Mucosa of stomach (tissue), 1 donor: ENCODE results near the gene TEX2.
"Not testable (repeated sequence)": the region's sequence is repeated elsewhere in the genome, so short reads cannot be mapped to it uniquely, and the experiment has no call there.

ENCODE experiments used
- H3K27me3 ChIP-seq: one replicate; pipeline ENCODE4 v1.7.0; 2013; ENCODE audit warnings: mild to moderate bottlenecking, low read length; ENCODE audit not compliant: control insufficient read depth, insufficient read depth
- H3K36me3 ChIP-seq: one replicate; pipeline ENCODE4 v1.7.0; 2013; ENCODE audit warnings: low read length; ENCODE audit not compliant: control insufficient read depth, insufficient read depth
- H3K4me1 ChIP-seq: one replicate; pipeline ENCODE4 v1.7.0; 2013; ENCODE audit warnings: mild to moderate bottlenecking, low read length; ENCODE audit not compliant: control insufficient read depth, insufficient read depth
- H3K4me3 ChIP-seq: one replicate; pipeline ENCODE4 v1.7.0; 2013; ENCODE audit warnings: low read length
- H3K9ac ChIP-seq: one replicate; pipeline ENCODE4 v1.7.0; 2013; ENCODE audit warnings: mild to moderate bottlenecking, low read length, moderate library complexity
- H3K9me3 ChIP-seq: one replicate; pipeline ENCODE4 v1.7.0; 2013; ENCODE audit warnings: mild to moderate bottlenecking, low read length, moderate library complexity; ENCODE audit not compliant: control insufficient read depth
- donor health status: Pancreatic carcinoma.

TEX2 gene

GRCh38 chr17:64170286-64170685 is 92.8 kb downstream of the TEX2 start:
- H3K4me3 ChIP-seq, result no peak overlapping the region
- no peaks in the 10 kb centered on the region for H3K9me3 ChIP-seq
- no peak overlapping the region for H3K9ac ChIP-seq
- no peaks in the 10 kb centered on the region for H3K27me3 ChIP-seq
- H3K36me3 ChIP-seq, result no peaks in the 10 kb centered on the region
- H3K4me1 ChIP-seq, result peaks cover 5% of the 10 kb centered on the region

- not testable (repeated sequence) for H3K27me3 ChIP-seq, H3K4me3 ChIP-seq, H3K36me3 ChIP-seq, H3K9ac ChIP-seq, H3K9me3 ChIP-seq
- peaks cover 19% of the 10 kb centered on the region for H3K4me1 ChIP-seq
These were observed 95.4 kb downstream of the TEX2 start for GRCh38 chr17:64167666-64168065.

- Histone ChIP-seq H3K4me3 (no peak overlapping the region), H3K27me3 (no peaks in the 10 kb centered on the region), H3K4me1 (peaks cover 20% of the 10 kb centered on the region), H3K36me3 (no peaks in the 10 kb centered on the region), H3K9me3 (no peaks in the 10 kb centered on the region), H3K9ac (no peak overlapping the region)
These were observed 96.2 kb downstream of the TEX2 start for GRCh38 chr17:64166876-64167275.

- Histone ChIP-seq H3K4me1 (peaks cover 23% of the 10 kb centered on the region), H3K36me3 (no peaks in the 10 kb centered on the region), H3K9me3 (no peaks in the 10 kb centered on the region), H3K4me3 (no peak overlapping the region), H3K27me3 (no peaks in the 10 kb centered on the region), H3K9ac (no peak overlapping the region)
These were observed 97.7 kb downstream of the TEX2 start for GRCh38 chr17:64165347-64165746.

- no peak overlapping the region for H3K4me3 ChIP-seq
- no peaks in the 10 kb centered on the region for H3K9me3 ChIP-seq
- H3K9ac ChIP-seq, result no peak overlapping the region
- peaks cover 23% of the 10 kb centered on the region for H3K4me1 ChIP-seq
- no peaks in the 10 kb centered on the region for H3K36me3 ChIP-seq
- no peaks in the 10 kb centered on the region for H3K27me3 ChIP-seq
These were observed 98.3 kb downstream of the TEX2 start for GRCh38 chr17:64164596-64165285.

- Histone ChIP-seq H3K4me3 (no peak overlapping the region), H3K4me1 (peaks cover 23% of the 10 kb centered on the region), H3K9me3 (no peaks in the 10 kb centered on the region), H3K9ac (no peak overlapping the region), H3K36me3 (no peaks in the 10 kb centered on the region), H3K27me3 (no peaks in the 10 kb centered on the region)
These were observed 99.6 kb downstream of the TEX2 start for GRCh38 chr17:64163468-64163867.

GRCh38 chr17:64162554-64162953 is 100.5 kb downstream of the TEX2 start:
- H3K4me1 ChIP-seq, result peaks cover 23% of the 10 kb centered on the region
- H3K9ac ChIP-seq, result no peak overlapping the region
- H3K36me3 ChIP-seq, result no peaks in the 10 kb centered on the region
- H3K9me3 ChIP-seq, result no peaks in the 10 kb centered on the region
- H3K27me3 ChIP-seq, result no peaks in the 10 kb centered on the region
- no peak overlapping the region for H3K4me3 ChIP-seq

- H3K9me3 ChIP-seq, result no peaks in the 10 kb centered on the region
- H3K36me3 ChIP-seq, result no peaks in the 10 kb centered on the region
- no peak overlapping the region for H3K4me3 ChIP-seq
- no peak overlapping the region for H3K9ac ChIP-seq
- peaks cover 27% of the 10 kb centered on the region for H3K4me1 ChIP-seq
- no peaks in the 10 kb centered on the region for H3K27me3 ChIP-seq
These were observed 101.5 kb downstream of the TEX2 start for GRCh38 chr17:64161380-64162176.

GRCh38 chr17:64160378-64160777 is 102.7 kb downstream of the TEX2 start:
- Histone ChIP-seq H3K4me1 (peaks cover 32% of the 10 kb centered on the region), H3K9ac (no peak overlapping the region), H3K4me3 (no peak overlapping the region), H3K36me3 (no peaks in the 10 kb centered on the region), H3K9me3 (no peaks in the 10 kb centered on the region), H3K27me3 (no peaks in the 10 kb centered on the region)

- Histone ChIP-seq H3K27me3 (no peaks in the 10 kb centered on the region), H3K36me3 (no peaks in the 10 kb centered on the region), H3K9ac (no peak overlapping the region), H3K4me1 (peaks cover 21% of the 10 kb centered on the region), H3K9me3 (no peaks in the 10 kb centered on the region), H3K4me3 (no peak overlapping the region)
These were observed 104.0 kb downstream of the TEX2 start for GRCh38 chr17:64158831-64159590.

GRCh38 chr17:64158406-64158805 is 104.7 kb downstream of the TEX2 start:
- Histone ChIP-seq H3K4me1 (peaks cover 18% of the 10 kb centered on the region), H3K4me3 (no peak overlapping the region), H3K9me3 (no peaks in the 10 kb centered on the region), H3K27me3 (no peaks in the 10 kb centered on the region), H3K36me3 (no peaks in the 10 kb centered on the region), H3K9ac (no peak overlapping the region)

GRCh38 chr17:64157669-64158180 is 105.3 kb downstream of the TEX2 start:
- Histone ChIP-seq H3K4me1 (peaks cover 17% of the 10 kb centered on the region), H3K36me3 (no peaks in the 10 kb centered on the region), H3K27me3 (no peaks in the 10 kb centered on the region), H3K9me3 (no peaks in the 10 kb centered on the region), H3K9ac (no peak overlapping the region), H3K4me3 (no peak overlapping the region)
